Activated CD4-positive, CD25-positive, alpha-beta regulatory T cell treated with anti-CD3 and anti-CD28 coated beads, Interleukin-2, amount 50 U/mL, for 72 hours (primary cell): Measurements from ENCODE around the gene POLR3F.
"Not testable (repeated sequence)": the region's sequence is repeated elsewhere in the genome, so short reads cannot be mapped to it uniquely, and the experiment has no call there.

Source experiments
- DNase-seq: peaks from one replicate; pipeline ENCODE4 v3.0.0; 2021

The POLR3F gene

GRCh38 chr20:18506744-18507143 is 39.6 kb downstream of the POLR3F start:
- DNase-seq = no peak

GRCh38 chr20:18507218-18508191 is 40.3 kb downstream of the POLR3F start, which contains the start of gene SEC23B:
SEC23B (plus strand) TSS chr20:18507940; CDS start chr20:18510836, 2,896 bp downstream.
- peak; percentile 95 for DNase-seq

GRCh38 chr20:18511571-18511970 is 44.4 kb downstream of the POLR3F start:
- DNase-seq = no peak

GRCh38 chr20:18513208-18513607 is 46.0 kb downstream of the POLR3F start:
- DNase-seq = no peak

GRCh38 chr20:18514127-18514526 is 46.9 kb downstream of the POLR3F start:
- no peak for DNase-seq

GRCh38 chr20:18515973-18516372 is 48.8 kb downstream of the POLR3F start:
- DNase-seq = no peak

GRCh38 chr20:18522066-18522465 is 54.9 kb downstream of the POLR3F start:
- not testable (repeated sequence) for DNase-seq

GRCh38 chr20:18523066-18523465 is 55.9 kb downstream of the POLR3F start:
- DNase-seq = no peak

- DNase-seq = no peak
Observed at GRCh38 chr20:18524646-18525045, 57.5 kb downstream of the POLR3F start.

GRCh38 chr20:18526761-18527160 is 59.6 kb downstream of the POLR3F start:
- DNase-seq = not testable (repeated sequence)

GRCh38 chr20:18527339-18527738 is 60.1 kb downstream of the POLR3F start:
- no peak for DNase-seq

- DNase-seq = no peak
Observed at GRCh38 chr20:18527836-18528235, 60.6 kb downstream of the POLR3F start.

- DNase-seq = no peak
Observed at GRCh38 chr20:18529041-18529440, 61.9 kb downstream of the POLR3F start.

- DNase-seq = no peak
Observed at GRCh38 chr20:18532626-18533025, 65.4 kb downstream of the POLR3F start.

- no peak for DNase-seq
Observed at GRCh38 chr20:18533491-18533890, 66.3 kb downstream of the POLR3F start.

GRCh38 chr20:18533978-18534644 is 66.9 kb downstream of the POLR3F start:
- no peak for DNase-seq
